CD14-positive monocyte (primary cell): ENCODE data around the gene EMC10. TPM values are rescaled to one million over a fixed set of nuclear protein-coding genes. Genes with fewer than 3 reads are reported as not detected.

Experiments used
- DNase-seq, 3 donors: peaks; one replicate each; pipeline ENCODE4 v3.0.0-alpha.2; 2011 to 2022
- H2AFZ ChIP-seq: 2 replicates; pipeline ENCODE4 v1.6.0; 2012; ENCODE audit warnings: mild to moderate bottlenecking, low read depth, low read length, inconsistent platforms; ENCODE audit not compliant: insufficient read depth, poor library complexity, severe bottlenecking
- H3K27ac ChIP-seq, 2 donors: 1 replicate in 1 of 2; 2 replicates in 1 of 2; pipeline ENCODE4 v1.5.1; 2012 to 2013; ENCODE audit warnings: low read length in 2 of 2, control low read depth in 1 of 2, inconsistent platforms in 1 of 2, low read depth in 1 of 2, mild to moderate bottlenecking in 1 of 2
- H3K27me3 ChIP-seq, 2 donors: one replicate each; pipeline versions ENCODE4 v1.6.0 to v1.6.1; 2011 to 2013; ENCODE audit warnings: low read length in 2 of 2; ENCODE audit not compliant: control insufficient read depth in 2 of 2, insufficient read depth in 2 of 2
- H3K36me3 ChIP-seq, 2 donors: replicated peaks in 1 of 2; 1 replicate in 1 of 2; 2 replicates in 1 of 2; pipeline versions ENCODE4 v1.5.1 to v1.6.1; 2012 to 2013; ENCODE audit warnings: low read length in 2 of 2, control low read depth in 1 of 2, inconsistent platforms in 1 of 2, mild to moderate bottlenecking in 1 of 2; ENCODE audit not compliant: insufficient read depth in 2 of 2, control insufficient read depth in 1 of 2
- H3K4me1 ChIP-seq, 2 donors: 1 replicate in 1 of 2; 2 replicates in 1 of 2; pipeline versions ENCODE4 v1.5.1 to v1.6.1; 2012 to 2013; ENCODE audit warnings: low read length in 2 of 2, control low read depth in 1 of 2, inconsistent platforms in 1 of 2, mild to moderate bottlenecking in 1 of 2, moderate library complexity in 1 of 2; ENCODE audit not compliant: insufficient read depth in 2 of 2, control insufficient read depth in 1 of 2
- H3K4me2 ChIP-seq: replicated peaks from 2 replicates; pipeline ENCODE3; 2012; ENCODE audit warnings: low read length, moderate library complexity, mild to moderate bottlenecking; ENCODE audit not compliant: poor library complexity, severe bottlenecking; ENCODE audit errors: extremely low read depth
- H3K4me3 ChIP-seq, 3 experiments: fragments of 200-600 bp in 1 of 3; sonication (generic) in 1 of 3; replicated peaks in 1 of 3; 1 replicate in 2 of 3; 2 replicates in 1 of 3; pipeline ENCODE4 v1.5.1; 2011 to 2013; ENCODE audit warnings: low read length in 3 of 3, mild to moderate bottlenecking in 3 of 3, control low read depth in 2 of 3, low read depth in 2 of 3, inconsistent platforms in 1 of 3, moderate library complexity in 1 of 3
- H3K79me2 ChIP-seq: 2 replicates; pipeline ENCODE4 v1.6.0; 2012; ENCODE audit warnings: mild to moderate bottlenecking, control low read depth, inconsistent platforms, low read length, moderate library complexity; ENCODE audit not compliant: insufficient read depth
- H3K9ac ChIP-seq: 2 replicates; pipeline ENCODE4 v1.6.0; 2017; ENCODE audit warnings: low read length, mild to moderate bottlenecking; ENCODE audit not compliant: insufficient read depth, poor library complexity, severe bottlenecking
- H3K9me3 ChIP-seq, 2 donors: replicated peaks in 1 of 2; 1 replicate in 1 of 2; 2 replicates in 1 of 2; pipeline versions ENCODE4 v1.5.1 to v1.6.1; 2012 to 2013; ENCODE audit warnings: low read length in 2 of 2, control low read depth in 1 of 2; ENCODE audit not compliant: control insufficient read depth in 1 of 2, insufficient read depth in 1 of 2
- H4K20me1 ChIP-seq: 2 replicates; pipeline ENCODE4 v1.6.0; 2012; ENCODE audit warnings: mild to moderate bottlenecking, low read length, control low read depth, moderate library complexity; ENCODE audit not compliant: insufficient read depth
- H3K27ac Mint-ChIP-seq, 7 donors: one replicate each; pipeline ENCODE4 v1.8.0; 2020; ENCODE audit warnings: mild to moderate bottlenecking in 7 of 7, mixed read lengths in 7 of 7, moderate library complexity in 6 of 7, inconsistent platforms in 2 of 7
- H3K27me3 Mint-ChIP-seq, 3 donors: one replicate each; pipeline ENCODE4 v1.8.0; 2021 to 2022; ENCODE audit warnings: low read depth in 3 of 3, mild to moderate bottlenecking in 3 of 3, mixed read lengths in 3 of 3, moderate library complexity in 3 of 3, inconsistent platforms in 1 of 3
- H3K36me3 Mint-ChIP-seq, 2 donors: one replicate each; pipeline ENCODE4 v1.8.0; 2020; ENCODE audit warnings: mixed read lengths in 2 of 2, inconsistent platforms in 1 of 2, mild to moderate bottlenecking in 1 of 2
- H3K4me1 Mint-ChIP-seq: one replicate; pipeline ENCODE4 v1.8.0; 2020; ENCODE audit warnings: mild to moderate bottlenecking, mixed read lengths
- H3K4me3 Mint-ChIP-seq, 2 donors: one replicate each; pipeline ENCODE4 v1.8.0; 2020; ENCODE audit warnings: mild to moderate bottlenecking in 2 of 2, mixed read lengths in 2 of 2, moderate library complexity in 1 of 2
- H3K9me3 Mint-ChIP-seq, 7 donors: one replicate each; pipeline ENCODE4 v1.8.0; 2020 to 2022; ENCODE audit warnings: mixed read lengths in 7 of 7, mild to moderate bottlenecking in 6 of 7, moderate library complexity in 6 of 7, inconsistent platforms in 2 of 7
- CTCF ChIP-seq: fragments of 200-600 bp; IDR thresholded peaks from one replicate; pipeline ENCODE4 v1.8.0; 2022; ENCODE audit warnings: antibody characterized with exemption, mild to moderate bottlenecking
- WGBS: methylation state at CpG from one replicate; pipeline ENCODE4 v1.1.5; 2013; ENCODE audit warnings: missing lambda C conversion rate; ENCODE audit not compliant: insufficient coverage; 5-methylcytosine and 5-hydroxymethylcytosine counted together
- intact Hi-C, 2 donors: fragments of 100-400 bp; cut with micrococcal nuclease; formaldehyde crosslinking; loops; one replicate each; pipeline versions ENCODE4 v1.15.0 to v1.15.1; 2023
- polyA plus RNA-seq, 3 donors: library from polyadenylated mRNA; depleted of rRNA in 1 of 3; unstranded in 2 of 3; stranded (reverse) in 1 of 3; fragments of 300-500 nt in 2 of 3; fragments of >200 nt in 1 of 3; fragmentation: Illumina TruSeq in 2 of 3; gene quantifications; 1 replicate in 2 of 3; 2 replicates in 1 of 3; pipeline ENCODE4 v1.2.3, GENCODE V29; 2012 to 2021

EMC10 gene
- polyA plus RNA-seq, 3 donors, result 8.5 to 50.4 (median 9.3) TPM

- no peaks in the 10 kb centered on the region for H4K20me1 ChIP-seq
- peak; percentile 94 to 97 (median 96) for DNase-seq
- H3K27me3 ChIP-seq, result peaks cover 0 to 8% of the 10 kb centered on the region in 2 donors
- H3K4me3 ChIP-seq, result peak overlapping the region in 2 of 3 experiments; percentile 30 to 54
- peak overlapping the region; percentile 56 for H3K9ac ChIP-seq
- peaks cover 28 to 37% of the 10 kb centered on the region in 2 donors for H3K4me1 ChIP-seq
- peak overlapping the region; percentile 64 to 69 for H3K4me3 Mint-ChIP-seq
- H2AFZ ChIP-seq, result peak overlapping the region; percentile 25
- no peaks in the 10 kb centered on the region for H3K9me3 ChIP-seq
- no peaks in the 10 kb centered on the region for H3K79me2 ChIP-seq
- H3K27me3 Mint-ChIP-seq, result peaks cover 3 to 14% (median 12%) of the 10 kb centered on the region in 3 donors
- H3K27ac ChIP-seq, result peak overlapping the region; percentile 82 to 83
- no peaks in the 10 kb centered on the region for H3K36me3 ChIP-seq
- 1% methylated on average over 33 of the region's 38 CpGs for WGBS
- peak overlapping the region; percentile 61 for H3K4me2 ChIP-seq
- no peak for TF ChIP-seq CTCF
- no peaks in the 10 kb centered on the region for H3K36me3 Mint-ChIP-seq
- peak overlapping the region; percentile 65 to 93 (median 81) for H3K27ac Mint-ChIP-seq
- no peaks in the 10 kb centered on the region for H3K9me3 Mint-ChIP-seq
- intact Hi-C loops, result no loop called here
- peaks cover 29% of the 10 kb centered on the region for H3K4me1 Mint-ChIP-seq
These were observed 48.3 kb upstream of the EMC10 start for GRCh38 chr19:50427997-50428425.

GRCh38 chr19:50428772-50429463, 47.4 kb upstream of the EMC10 start:
- WGBS, result 73% methylated on average over 1 of the region's 7 CpGs
- peak overlapping the region; percentile 82 to 83 for H3K27ac ChIP-seq

More at GRCh38 chr19:50428772-50429463, 47.4 kb upstream of the EMC10 start:
- Histone ChIP-seq H3K79me2 (no peaks in the 10 kb centered on the region), H3K4me1 (peaks cover 28 to 37% of the 10 kb centered on the region in 2 donors), H3K9me3 (no peaks in the 10 kb centered on the region), H3K4me3 (peak overlapping the region in 1 of 3 experiments; percentile 54), H3K4me2 (peak overlapping the region; percentile 61), H4K20me1 (no peaks in the 10 kb centered on the region), H3K9ac (peak overlapping the region; percentile 56), H2AFZ (no peak overlapping the region), H3K36me3 (no peaks in the 10 kb centered on the region), H3K27me3 (peaks cover 0 to 10% of the 10 kb centered on the region in 2 donors)
- intact Hi-C loops, result no loop called here
- Mint-ChIP-seq H3K27me3 (peaks cover 11 to 23% (median 20%) of the 10 kb centered on the region in 3 donors), H3K27ac (peak overlapping the region in 5 of 7 donors; percentile 47 to 93 (median 71)), H3K4me3 (peak overlapping the region; percentile 20 to 22), H3K9me3 (no peaks in the 10 kb centered on the region), H3K4me1 (peaks cover 29% of the 10 kb centered on the region), H3K36me3 (no peaks in the 10 kb centered on the region)
- DNase-seq, result no peak
- no peak for TF ChIP-seq CTCF
